Measurements from ENCODE around the gene CDKN1A.
"Not testable (repeated sequence)": the region's sequence is repeated elsewhere in the genome, so short reads cannot be mapped to it uniquely, and the experiment has no call there.

CDKN1A gene

GRCh38 chr6:36722879-36723278 lies 44.4 kb downstream of the CDKN1A start:
- no peak for DNase-seq

- DNase-seq, result not testable (repeated sequence)
Observed at GRCh38 chr6:36723992-36724391, 45.5 kb downstream of the CDKN1A start.

GRCh38 chr6:36724514-36725390 lies 46.2 kb downstream of the CDKN1A start:
- DNase-seq, result peak; percentile 62

- DNase-seq, result no peak
Observed at GRCh38 chr6:36725581-36725980, 47.1 kb downstream of the CDKN1A start.

- no peak for DNase-seq
Observed at GRCh38 chr6:36727505-36728021, 49.0 kb downstream of the CDKN1A start.

- DNase-seq, result no peak
Observed at GRCh38 chr6:36728289-36729160, 50.0 kb downstream of the CDKN1A start.

GRCh38 chr6:36729161-36729524 lies 50.6 kb downstream of the CDKN1A start:
- DNase-seq, result no peak

GRCh38 chr6:36730424-36731380 lies 52.2 kb downstream of the CDKN1A start:
- DNase-seq, result no peak

GRCh38 chr6:36731622-36732310 lies 53.3 kb downstream of the CDKN1A start:
- DNase-seq, result no peak

- DNase-seq, result no peak
Observed at GRCh38 chr6:36733300-36733699, 54.8 kb downstream of the CDKN1A start.

GRCh38 chr6:36734486-36735060 lies 56.1 kb downstream of the CDKN1A start:
- DNase-seq, result no peak

GRCh38 chr6:36735110-36736071 lies 56.9 kb downstream of the CDKN1A start:
- peak; percentile 37 for DNase-seq
